ENCODE measurements around the gene IRAK3. TPM values are rescaled to one million over a fixed set of nuclear protein-coding genes. Genes with fewer than 3 reads are reported as not detected.

The IRAK3 gene
- total RNA-seq, 1 experiment from 2014 or later: 12.0 TPM

GRCh38 chr12:66289485-66289884 lies 100.5 kb downstream of the IRAK3 start:
- H3K9me3 Mint-ChIP-seq (ENCODE audit: low read depth, unreplicated experiment): no peaks in the 10 kb centered on the region
- intact Hi-C loops (cut with micrococcal nuclease; ENCODE audit: unreplicated experiment): no loop called here
- no peaks in the 10 kb centered on the region for H3K4me1 Mint-ChIP-seq (ENCODE audit: low read depth, unreplicated experiment)
- no peak for TF ChIP-seq CTCF (IDR thresholded peaks at IDR 0.05; ENCODE audit: unreplicated experiment)
- no TSS peak for BruUV-seq (replicated peaks)
- no peak for DNase-seq
- H3K27ac Mint-ChIP-seq (ENCODE audit: unreplicated experiment): no peak overlapping the region
- CTCF ChIA-PET: no interaction called here
- H3K4me3 Mint-ChIP-seq (ENCODE audit: low read depth, unreplicated experiment): no peak overlapping the region
- H3K36me3 Mint-ChIP-seq (ENCODE audit: insufficient read depth, unreplicated experiment): no peaks in the 10 kb centered on the region
- H3K27me3 Mint-ChIP-seq (ENCODE audit: unreplicated experiment): peaks cover 18% of the 10 kb centered on the region

GRCh38 chr12:66290716-66291200 lies 101.7 kb downstream of the IRAK3 start:
- no peak for DNase-seq
- no peaks in the 10 kb centered on the region for H3K4me1 Mint-ChIP-seq (ENCODE audit: low read depth, unreplicated experiment)
- peaks cover 18% of the 10 kb centered on the region for H3K27me3 Mint-ChIP-seq (ENCODE audit: unreplicated experiment)
- H3K9me3 Mint-ChIP-seq (ENCODE audit: low read depth, unreplicated experiment): no peaks in the 10 kb centered on the region
- H3K27ac Mint-ChIP-seq (ENCODE audit: unreplicated experiment): no peak overlapping the region
- CTCF ChIA-PET: no interaction called here
- no peak for TF ChIP-seq CTCF (IDR thresholded peaks at IDR 0.05; ENCODE audit: unreplicated experiment)
- BruUV-seq (replicated peaks): no TSS peak
- intact Hi-C loops (cut with micrococcal nuclease; ENCODE audit: unreplicated experiment): no loop called here
- no peak overlapping the region for H3K4me3 Mint-ChIP-seq (ENCODE audit: low read depth, unreplicated experiment)
- H3K36me3 Mint-ChIP-seq (ENCODE audit: insufficient read depth, unreplicated experiment): no peaks in the 10 kb centered on the region

- H3K27ac Mint-ChIP-seq (ENCODE audit: unreplicated experiment): no peak overlapping the region
- no peak for TF ChIP-seq CTCF (IDR thresholded peaks at IDR 0.05; ENCODE audit: unreplicated experiment)
- H3K36me3 Mint-ChIP-seq (ENCODE audit: insufficient read depth, unreplicated experiment): no peaks in the 10 kb centered on the region
- peaks cover 37% of the 10 kb centered on the region for H3K27me3 Mint-ChIP-seq (ENCODE audit: unreplicated experiment)
- no peaks in the 10 kb centered on the region for H3K9me3 Mint-ChIP-seq (ENCODE audit: low read depth, unreplicated experiment)
- CTCF ChIA-PET: no interaction called here
- DNase-seq: no peak
- peaks cover 16% of the 10 kb centered on the region for H3K4me1 Mint-ChIP-seq (ENCODE audit: low read depth, unreplicated experiment)
- intact Hi-C loops (cut with micrococcal nuclease; ENCODE audit: unreplicated experiment): no loop called here
- no peak overlapping the region for H3K4me3 Mint-ChIP-seq (ENCODE audit: low read depth, unreplicated experiment)
- BruUV-seq (replicated peaks): no TSS peak
Observed at GRCh38 chr12:66296176-66296683, 107.2 kb downstream of the IRAK3 start.

GRCh38 chr12:66297080-66297479 lies 108.1 kb downstream of the IRAK3 start:
- intact Hi-C loops (cut with micrococcal nuclease; ENCODE audit: unreplicated experiment): no loop called here
- CTCF ChIA-PET: no interaction called here
- BruUV-seq (replicated peaks): no TSS peak
- peaks cover 4% of the 10 kb centered on the region for H3K36me3 Mint-ChIP-seq (ENCODE audit: insufficient read depth, unreplicated experiment)
- peaks cover 17% of the 10 kb centered on the region for H3K4me1 Mint-ChIP-seq (ENCODE audit: low read depth, unreplicated experiment)
- DNase-seq: no peak
- H3K27ac Mint-ChIP-seq (ENCODE audit: unreplicated experiment): no peak overlapping the region
- H3K4me3 Mint-ChIP-seq (ENCODE audit: low read depth, unreplicated experiment): no peak overlapping the region
- no peaks in the 10 kb centered on the region for H3K9me3 Mint-ChIP-seq (ENCODE audit: low read depth, unreplicated experiment)
- H3K27me3 Mint-ChIP-seq (ENCODE audit: unreplicated experiment): peaks cover 34% of the 10 kb centered on the region
- TF ChIP-seq CTCF (IDR thresholded peaks at IDR 0.05; ENCODE audit: unreplicated experiment): no peak
